B cell (primary cell): Measurements from ENCODE around the gene MORC2. TPM values are rescaled to one million over a fixed set of nuclear protein-coding genes. Genes with fewer than 3 reads are reported as not detected.

Experiments used
- ATAC-seq: fragments of 200-7000 bp; cut with Tn5 transposase; one replicate; pipeline ENCODE4 v1.10.0; 2021; ENCODE audit warnings: low read depth, mild to moderate bottlenecking, moderate number of reproducible peaks, moderate library complexity
- CTCF ChIA-PET: fragments of 350-600 bp; sonication (Branson Sonifier 250); formaldehyde crosslinking; loops from one replicate; lab custom pipeline; 2021; ENCODE audit warnings: antibody characterized with exemption, inconsistent platforms; lab: Charles Lee
- POLR2A ChIA-PET: fragments of 350-600 bp; sonication (Branson Sonifier 250); formaldehyde crosslinking; loops from one replicate; lab custom pipeline; 2021; ENCODE audit warnings: antibody characterized with exemption; lab: Charles Lee
- DNase-seq: peaks from one replicate; pipeline ENCODE4 v3.0.0; 2013
- H2AFZ ChIP-seq: 2 replicates; pipeline ENCODE4 v1.6.1; 2012; ENCODE audit warnings: mild to moderate bottlenecking, low read depth, low read length; ENCODE audit not compliant: insufficient read depth, poor library complexity, severe bottlenecking
- H3K27ac ChIP-seq, 2 donors: 1 replicate in 1 of 2; 2 replicates in 1 of 2; pipeline ENCODE4 v1.5.1; 2012 to 2013; ENCODE audit warnings: low read length in 2 of 2, mild to moderate bottlenecking in 2 of 2, moderate library complexity in 1 of 2
- H3K27me3 ChIP-seq, 4 experiments: fragments of 200-600 bp in 1 of 4; sonication (generic) in 1 of 4; replicated peaks in 1 of 4; 1 replicate in 2 of 4; 2 replicates in 2 of 4; pipeline versions ENCODE4 v1.6.1 to v1.7.0; 2013 to 2016; ENCODE audit warnings: low read length in 3 of 4, mild to moderate bottlenecking in 2 of 4, mixed read lengths in 1 of 4, moderate library complexity in 1 of 4; ENCODE audit not compliant: insufficient read depth in 4 of 4, control insufficient read depth in 3 of 4; ENCODE audit errors: control extremely low read depth in 1 of 4
- H3K36me3 ChIP-seq, 2 experiments: replicated peaks in 1 of 2; 1 replicate in 1 of 2; 2 replicates in 1 of 2; pipeline versions ENCODE4 v1.6.1 to v1.7.1; 2013; ENCODE audit warnings: low read length in 1 of 2; ENCODE audit not compliant: insufficient read depth in 2 of 2, control insufficient read depth in 1 of 2; ENCODE audit errors: control extremely low read depth in 1 of 2, extremely low read depth in 1 of 2
- H3K4me1 ChIP-seq, 2 donors: fragments of 200-600 bp in 1 of 2; sonication (generic) in 1 of 2; 1 replicate in 1 of 2; 2 replicates in 1 of 2; pipeline versions ENCODE4 v1.5.1 to v1.6.1; 2013 to 2017; ENCODE audit warnings: low read length in 2 of 2; ENCODE audit not compliant: control insufficient read depth in 2 of 2, insufficient read depth in 2 of 2
- H3K4me2 ChIP-seq: replicated peaks from 2 replicates; pipeline ENCODE3; 2012; ENCODE audit warnings: mild to moderate bottlenecking, low read depth, low read length; ENCODE audit not compliant: poor library complexity, severe bottlenecking
- H3K4me3 ChIP-seq, 5 experiments: fragments of 200-600 bp in 1 of 5; sonication (generic) in 1 of 5; 1 replicate in 3 of 5; 2 replicates in 2 of 5; pipeline versions ENCODE4 v1.5.1 to v1.7.0; 2011 to 2016; ENCODE audit warnings: low read length in 4 of 5, mild to moderate bottlenecking in 4 of 5, low read depth in 2 of 5, control low read depth in 1 of 5, moderate library complexity in 1 of 5; ENCODE audit not compliant: insufficient read depth in 1 of 5; ENCODE audit errors: control extremely low read depth in 1 of 5, extremely low read depth in 1 of 5
- H3K79me2 ChIP-seq: fragments of 200-600 bp; sonication (generic); one replicate; pipeline ENCODE4 v1.6.0; 2016; ENCODE audit warnings: low read length; ENCODE audit not compliant: control insufficient read depth, insufficient read depth
- H3K9ac ChIP-seq: fragments of 200-600 bp; sonication (generic); 2 replicates; pipeline ENCODE4 v1.6.1; 2017; ENCODE audit warnings: mild to moderate bottlenecking, low read length, moderate library complexity
- H3K9me3 ChIP-seq, 3 donors: one replicate each; pipeline versions ENCODE4 v1.6.1 to v1.7.1; 2013; ENCODE audit warnings: low read length in 2 of 3; ENCODE audit not compliant: control insufficient read depth in 2 of 3, insufficient read depth in 1 of 3; ENCODE audit errors: control extremely low read depth in 1 of 3
- H4K20me1 ChIP-seq: 2 replicates; pipeline ENCODE4 v1.6.0; 2012; ENCODE audit warnings: mild to moderate bottlenecking, low read length; ENCODE audit not compliant: insufficient read depth, control insufficient read depth, poor library complexity, severe bottlenecking
- H3K27ac Mint-ChIP-seq: one replicate; pipeline ENCODE4 v1.8.0; 2021; ENCODE audit warnings: mixed read lengths
- H3K27me3 Mint-ChIP-seq: one replicate; pipeline ENCODE4 v1.8.0; 2021; ENCODE audit warnings: mixed read lengths
- H3K4me1 Mint-ChIP-seq: one replicate; pipeline ENCODE4 v1.8.0; 2021; ENCODE audit warnings: mixed read lengths
- H3K4me3 Mint-ChIP-seq: one replicate; pipeline ENCODE4 v1.8.0; 2021; ENCODE audit warnings: mixed read lengths
- H3K9me3 Mint-ChIP-seq: one replicate; pipeline ENCODE4 v1.8.0; 2022; ENCODE audit warnings: mixed read lengths; ENCODE audit not compliant: insufficient read depth
- EZH2 ChIP-seq: IDR thresholded peaks from 2 replicates; pipeline ENCODE4 v1.6.1; 2012; ENCODE audit warnings: borderline replicate concordance, low read depth, mild to moderate bottlenecking, moderate library complexity, low read length; ENCODE audit not compliant: insufficient read depth, poor library complexity, severe bottlenecking
- WGBS: methylation state at CpG from one replicate; pipeline ENCODE4 v1.1.5; 2013; ENCODE audit warnings: missing lambda C conversion rate; ENCODE audit not compliant: insufficient coverage; 5-methylcytosine and 5-hydroxymethylcytosine counted together
- intact Hi-C: fragments of 100-400 bp; cut with micrococcal nuclease; formaldehyde crosslinking; loops from one replicate; pipeline ENCODE4 v1.10.0; 2022
- polyA plus RNA-seq: library from polyadenylated mRNA; depleted of rRNA; stranded (reverse); fragments of >200 nt; gene quantifications from 2 replicates; pipeline ENCODE4 v1.2.3, GENCODE V29; 2012
- total RNA-seq, 2 donors: library from RNA; stranded (reverse); fragments of 120-200 nt in 1 of 2; gene quantifications; 1 replicate in 1 of 2; 2 replicates in 1 of 2; pipeline versions ENCODE4 v1.2.3 to v1.2.4, GENCODE V29; 2013 to 2022
- TF ChIP-seq, protein P1 (sequence below): fragments of 200-600 bp; IDR thresholded peaks from one replicate; pipeline ENCODE4 v1.8.0; 2022; ENCODE audit warnings: antibody characterized with exemption, mild to moderate bottlenecking

MORC2 gene
- total and polyA plus RNA-seq, 2 donors (not counting 1 experiment from before 2014, with no cell fraction given), result 10.1 to 25.0 TPM

GRCh38 chr22:30926706-30927105 lies 41.9 kb downstream of the MORC2 start:
- no peak overlapping the region for H3K4me3 Mint-ChIP-seq
- H4K20me1 ChIP-seq, result no peaks in the 10 kb centered on the region
- no peaks in the 10 kb centered on the region for H3K27me3 Mint-ChIP-seq
- H2AFZ ChIP-seq, result no peak overlapping the region
- no peak overlapping the region for H3K27ac Mint-ChIP-seq
- TF ChIP-seq, protein P1, sequence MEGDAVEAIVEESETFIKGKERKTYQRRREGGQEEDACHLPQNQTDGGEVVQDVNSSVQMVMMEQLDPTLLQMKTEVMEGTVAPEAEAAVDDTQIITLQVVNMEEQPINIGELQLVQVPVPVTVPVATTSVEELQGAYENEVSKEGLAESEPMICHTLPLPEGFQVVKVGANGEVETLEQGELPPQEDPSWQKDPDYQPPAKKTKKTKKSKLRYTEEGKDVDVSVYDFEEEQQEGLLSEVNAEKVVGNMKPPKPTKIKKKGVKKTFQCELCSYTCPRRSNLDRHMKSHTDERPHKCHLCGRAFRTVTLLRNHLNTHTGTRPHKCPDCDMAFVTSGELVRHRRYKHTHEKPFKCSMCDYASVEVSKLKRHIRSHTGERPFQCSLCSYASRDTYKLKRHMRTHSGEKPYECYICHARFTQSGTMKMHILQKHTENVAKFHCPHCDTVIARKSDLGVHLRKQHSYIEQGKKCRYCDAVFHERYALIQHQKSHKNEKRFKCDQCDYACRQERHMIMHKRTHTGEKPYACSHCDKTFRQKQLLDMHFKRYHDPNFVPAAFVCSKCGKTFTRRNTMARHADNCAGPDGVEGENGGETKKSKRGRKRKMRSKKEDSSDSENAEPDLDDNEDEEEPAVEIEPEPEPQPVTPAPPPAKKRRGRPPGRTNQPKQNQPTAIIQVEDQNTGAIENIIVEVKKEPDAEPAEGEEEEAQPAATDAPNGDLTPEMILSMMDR, result no peak
- peaks cover under 1% of the 10 kb centered on the region for H3K79me2 ChIP-seq
- no peak overlapping the region for H3K27ac ChIP-seq
- H3K27me3 ChIP-seq, result no peaks in the 10 kb centered on the region
- intact Hi-C loops, result no loop called here
- POLR2A ChIA-PET, result no interaction called here
- peaks cover 0 to 40% of the 10 kb centered on the region in 2 experiments for H3K36me3 ChIP-seq
- H3K4me1 ChIP-seq, result peaks cover 0 to 6% of the 10 kb centered on the region in 2 donors
- ATAC-seq, result no peak
- H3K9ac ChIP-seq, result no peak overlapping the region
- H3K9me3 Mint-ChIP-seq, result no peaks in the 10 kb centered on the region
- peaks cover 4% of the 10 kb centered on the region for H3K4me1 Mint-ChIP-seq
- 86% methylated on average over 3 of the region's 4 CpGs for WGBS
- no peak overlapping the region for H3K4me3 ChIP-seq
- peaks cover 0 to 9% (median 0%) of the 10 kb centered on the region in 3 donors for H3K9me3 ChIP-seq
- H3K4me2 ChIP-seq, result no peak overlapping the region
- CTCF ChIA-PET, result no interaction called here
- DNase-seq, result no peak

DNA sequence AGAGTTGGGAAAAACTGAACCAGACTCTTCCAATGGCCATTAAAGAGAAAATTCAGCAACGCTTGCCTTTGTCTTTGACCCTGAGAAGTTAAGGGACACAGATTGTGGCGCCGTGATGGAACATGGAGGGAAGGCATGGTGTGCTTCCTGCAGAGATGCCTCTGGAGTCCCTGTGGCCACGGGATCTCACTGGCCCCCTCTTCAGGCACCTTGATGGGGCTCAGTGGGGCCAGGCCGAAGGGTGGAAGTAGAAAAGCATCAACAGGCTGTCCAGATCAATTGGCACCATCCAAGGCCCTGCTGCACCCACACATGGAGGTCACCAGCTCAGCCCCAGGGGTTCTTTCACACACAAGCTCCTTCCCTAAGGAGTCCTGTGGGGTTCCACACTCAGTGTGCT lies 42.9 kb downstream of the MORC2 start:
- Histone ChIP-seq H3K27me3 (peaks cover 0 to 6% (median under 1%) of the 10 kb centered on the region in 4 experiments), H3K9me3 (peaks cover 0 to 9% (median 0%) of the 10 kb centered on the region in 3 donors), H3K36me3 (peaks cover 0 to 31% of the 10 kb centered on the region in 2 experiments), H3K4me2 (no peak overlapping the region), H3K9ac (no peak overlapping the region), H3K4me3 (no peak overlapping the region), H3K4me1 (peaks cover 9 to 14% of the 10 kb centered on the region in 2 donors), H3K27ac (no peak overlapping the region), H2AFZ (no peak overlapping the region), H3K79me2 (peaks cover 7% of the 10 kb centered on the region), H4K20me1 (no peaks in the 10 kb centered on the region)
- Mint-ChIP-seq H3K27ac (no peak overlapping the region), H3K27me3 (no peaks in the 10 kb centered on the region), H3K4me3 (no peak overlapping the region), H3K4me1 (peaks cover 9% of the 10 kb centered on the region), H3K9me3 (no peaks in the 10 kb centered on the region)
- intact Hi-C loops, result no loop called here
- no peak for DNase-seq
- POLR2A ChIA-PET, result no interaction called here
- CTCF ChIA-PET, result interaction anchor here (1.5 kb wide), 1 partner anchor 291 kb away, joined by 7 read pairs; no protein-coding TSS in a partner anchor
- no peak for ATAC-seq
- 100% methylated on average over 5 of the region's 5 CpGs for WGBS
- no peak for TF ChIP-seq EZH2
- TF ChIP-seq, protein P1, result no peak
